Neutrophil (primary cell): ENCODE measurements around the gene HMGCS1.
"Not testable (repeated sequence)": the region's sequence is repeated elsewhere in the genome, so short reads cannot be mapped to it uniquely, and the experiment has no call there.

ENCODE experiments used
- H3K27ac ChIP-seq: fragments of 200-600 bp; sonication (generic); 2 replicates; pipeline ENCODE4 v1.5.1; 2016; ENCODE audit warnings: mild to moderate bottlenecking, moderate library complexity
- H3K27me3 ChIP-seq: fragments of 200-600 bp; sonication (generic); 2 replicates; pipeline ENCODE4 v1.6.0; 2016; ENCODE audit warnings: mild to moderate bottlenecking
- H3K36me3 ChIP-seq: fragments of 200-600 bp; sonication (generic); 2 replicates; pipeline ENCODE4 v1.5.1; 2017
- H3K4me1 ChIP-seq, 2 experiments: fragments of 200-600 bp in 1 of 2; sonication (generic) in 1 of 2; 1 replicate in 1 of 2; 2 replicates in 1 of 2; pipeline versions ENCODE4 v1.5.1 to v1.6.1; 2013 to 2016; ENCODE audit warnings: low read depth in 1 of 2, low read length in 1 of 2, mild to moderate bottlenecking in 1 of 2, moderate library complexity in 1 of 2; ENCODE audit not compliant: control insufficient read depth in 1 of 2, insufficient read depth in 1 of 2
- H3K4me3 ChIP-seq, 2 experiments: fragments of 200-600 bp in 1 of 2; sonication (generic) in 1 of 2; 1 replicate in 1 of 2; 2 replicates in 1 of 2; pipeline ENCODE4 v1.5.1; 2013 to 2016; ENCODE audit warnings: low read depth in 1 of 2, low read length in 1 of 2, mild to moderate bottlenecking in 1 of 2, moderate library complexity in 1 of 2
- H3K9me3 ChIP-seq: fragments of 200-600 bp; sonication (generic); 2 replicates; pipeline ENCODE4 v1.5.1; 2016
- TF ChIP-seq, protein P1 (sequence below): fragments of 200-600 bp; sonication (generic); IDR thresholded peaks from 2 replicates; pipeline ENCODE4 v1.5.1; 2016; ENCODE audit warnings: antibody characterized with exemption

The HMGCS1 gene

DNA sequence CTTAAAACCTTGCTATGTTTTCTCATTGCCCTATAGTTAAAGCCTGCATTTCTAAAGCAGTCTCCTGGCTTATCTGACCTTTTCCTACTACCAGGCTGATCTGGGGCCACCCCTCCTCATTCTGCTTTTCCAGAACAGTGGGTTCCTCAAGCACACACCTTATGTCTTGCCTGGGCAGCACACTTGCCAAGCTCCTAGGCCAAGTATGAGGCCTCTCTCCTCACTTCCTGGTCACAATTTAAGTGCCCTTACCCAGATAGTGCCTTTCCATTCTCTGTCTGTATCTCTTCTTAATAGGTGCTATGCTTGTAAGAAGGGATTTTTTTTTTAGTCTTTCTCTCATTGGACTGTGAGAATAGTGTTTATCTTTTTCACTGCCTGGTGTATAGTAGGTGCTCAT is 39.7 kb downstream of the HMGCS1 start:
- no peaks in the 10 kb centered on the region for H3K36me3 ChIP-seq
- H3K9me3 ChIP-seq, result no peaks in the 10 kb centered on the region
- no peaks in the 10 kb centered on the region for H3K4me1 ChIP-seq
- no peak overlapping the region for H3K27ac ChIP-seq
- no peak overlapping the region for H3K4me3 ChIP-seq
- TF ChIP-seq, protein P1, sequence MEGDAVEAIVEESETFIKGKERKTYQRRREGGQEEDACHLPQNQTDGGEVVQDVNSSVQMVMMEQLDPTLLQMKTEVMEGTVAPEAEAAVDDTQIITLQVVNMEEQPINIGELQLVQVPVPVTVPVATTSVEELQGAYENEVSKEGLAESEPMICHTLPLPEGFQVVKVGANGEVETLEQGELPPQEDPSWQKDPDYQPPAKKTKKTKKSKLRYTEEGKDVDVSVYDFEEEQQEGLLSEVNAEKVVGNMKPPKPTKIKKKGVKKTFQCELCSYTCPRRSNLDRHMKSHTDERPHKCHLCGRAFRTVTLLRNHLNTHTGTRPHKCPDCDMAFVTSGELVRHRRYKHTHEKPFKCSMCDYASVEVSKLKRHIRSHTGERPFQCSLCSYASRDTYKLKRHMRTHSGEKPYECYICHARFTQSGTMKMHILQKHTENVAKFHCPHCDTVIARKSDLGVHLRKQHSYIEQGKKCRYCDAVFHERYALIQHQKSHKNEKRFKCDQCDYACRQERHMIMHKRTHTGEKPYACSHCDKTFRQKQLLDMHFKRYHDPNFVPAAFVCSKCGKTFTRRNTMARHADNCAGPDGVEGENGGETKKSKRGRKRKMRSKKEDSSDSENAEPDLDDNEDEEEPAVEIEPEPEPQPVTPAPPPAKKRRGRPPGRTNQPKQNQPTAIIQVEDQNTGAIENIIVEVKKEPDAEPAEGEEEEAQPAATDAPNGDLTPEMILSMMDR, result no peak
- H3K27me3 ChIP-seq, result peaks cover 16% of the 10 kb centered on the region

DNA sequence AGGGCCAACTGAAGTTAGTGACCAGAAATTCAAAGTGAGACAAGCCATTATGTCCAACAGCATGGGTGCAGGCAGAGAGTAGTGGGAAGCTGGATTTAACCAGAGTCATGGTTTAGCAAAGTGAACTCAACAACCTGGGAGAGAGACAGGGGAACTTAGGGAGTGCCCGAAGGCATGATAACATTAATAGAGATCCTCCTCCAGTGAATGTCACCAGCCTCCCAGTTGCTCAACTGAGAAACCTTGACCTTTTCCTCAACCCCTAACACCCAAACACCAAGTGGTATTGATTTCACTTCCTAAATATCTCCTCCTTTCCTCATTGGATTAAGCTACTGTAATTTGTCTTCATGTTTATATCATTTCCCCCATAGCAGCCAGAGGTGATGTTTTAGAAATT is 42.6 kb downstream of the HMGCS1 start:
- Histone ChIP-seq H3K27me3 (peaks cover 16% of the 10 kb centered on the region), H3K36me3 (no peaks in the 10 kb centered on the region), H3K27ac (no peak overlapping the region), H3K9me3 (no peaks in the 10 kb centered on the region), H3K4me1 (no peaks in the 10 kb centered on the region), H3K4me3 (no peak overlapping the region)
- TF ChIP-seq, protein P1, result no peak

DNA sequence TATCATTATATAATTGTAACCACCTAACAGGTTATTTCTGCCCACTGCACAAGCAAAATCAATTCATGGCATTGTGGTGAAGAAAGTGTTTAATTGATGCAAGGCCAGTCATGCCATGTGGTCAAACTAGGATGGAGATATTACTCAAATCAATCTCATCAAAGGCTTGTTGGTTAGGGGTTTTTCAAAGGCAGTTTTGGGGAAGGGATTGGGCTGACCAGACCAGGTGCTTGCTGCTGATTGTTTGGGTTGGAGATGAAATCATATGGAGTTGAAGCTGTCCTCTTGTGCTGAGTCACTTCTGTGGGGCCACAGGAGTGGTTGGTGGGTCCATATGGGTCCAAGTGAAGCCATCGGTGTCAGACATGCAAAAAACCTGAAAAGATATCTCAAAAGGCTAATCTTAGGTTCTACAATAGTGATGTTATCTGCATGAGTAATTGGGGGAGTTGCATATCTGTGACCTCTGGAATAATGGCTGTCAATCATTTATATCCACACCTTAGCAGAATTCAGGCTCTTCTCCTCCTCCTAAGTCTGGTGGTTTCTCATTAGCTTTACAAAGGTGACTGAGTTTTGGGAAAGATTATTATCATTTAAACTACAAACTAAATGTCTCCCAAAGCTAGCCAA is 44.9 kb downstream of the HMGCS1 start:
- no peaks in the 10 kb centered on the region for H3K27me3 ChIP-seq
- no peak overlapping the region for H3K27ac ChIP-seq
- H3K36me3 ChIP-seq, result no peaks in the 10 kb centered on the region
- no peaks in the 10 kb centered on the region for H3K9me3 ChIP-seq
- no peaks in the 10 kb centered on the region for H3K4me1 ChIP-seq
- TF ChIP-seq, protein P1, result no peak
- no peak overlapping the region for H3K4me3 ChIP-seq

DNA sequence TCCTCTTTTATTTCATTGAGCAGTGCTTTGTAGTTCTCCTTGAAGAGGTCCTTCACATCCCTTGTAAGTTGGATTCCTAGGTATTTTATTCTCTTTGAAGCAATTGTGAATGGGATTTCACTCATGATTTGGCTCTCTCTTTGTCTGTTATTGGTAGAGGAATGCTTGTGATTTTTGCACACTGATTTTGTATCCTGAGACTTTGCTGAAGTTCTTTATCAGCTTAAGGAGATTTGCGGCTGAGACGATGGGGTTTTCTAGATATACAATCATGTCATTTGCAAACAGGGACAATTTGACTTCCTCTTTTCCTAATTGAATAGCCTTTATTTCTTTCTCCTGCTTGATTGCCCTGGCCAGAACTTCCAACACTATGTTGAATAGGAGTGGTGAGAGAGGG is 50.9 kb downstream of the HMGCS1 start:
- not testable (repeated sequence) for H3K9me3 ChIP-seq, H3K27me3 ChIP-seq, H3K27ac ChIP-seq, H3K36me3 ChIP-seq, H3K4me1 ChIP-seq, H3K4me3 ChIP-seq

DNA sequence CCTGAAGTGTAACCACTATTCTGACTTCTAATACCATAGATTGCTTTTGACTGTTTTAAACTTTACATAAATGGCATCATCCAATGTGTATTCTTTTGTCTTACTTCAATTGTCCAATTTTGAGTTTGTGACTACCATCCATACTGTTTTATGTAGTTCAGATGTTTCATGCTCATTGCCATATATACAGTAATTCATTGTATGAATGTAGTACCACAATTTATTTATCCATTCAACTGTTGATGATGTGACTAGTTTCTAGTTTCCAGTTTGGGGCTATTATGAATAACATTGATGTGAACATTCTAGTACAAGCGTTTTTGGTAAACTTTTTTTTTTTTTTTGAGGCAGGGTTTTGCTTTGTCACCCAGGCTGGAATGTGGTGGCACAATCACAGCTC is 55.1 kb downstream of the HMGCS1 start:
- Histone ChIP-seq H3K27ac (no peak overlapping the region), H3K27me3 (no peaks in the 10 kb centered on the region), H3K9me3 (no peaks in the 10 kb centered on the region), H3K4me3 (no peak overlapping the region), H3K4me1 (no peaks in the 10 kb centered on the region), H3K36me3 (no peaks in the 10 kb centered on the region)
- TF ChIP-seq, protein P1, result no peak

DNA sequence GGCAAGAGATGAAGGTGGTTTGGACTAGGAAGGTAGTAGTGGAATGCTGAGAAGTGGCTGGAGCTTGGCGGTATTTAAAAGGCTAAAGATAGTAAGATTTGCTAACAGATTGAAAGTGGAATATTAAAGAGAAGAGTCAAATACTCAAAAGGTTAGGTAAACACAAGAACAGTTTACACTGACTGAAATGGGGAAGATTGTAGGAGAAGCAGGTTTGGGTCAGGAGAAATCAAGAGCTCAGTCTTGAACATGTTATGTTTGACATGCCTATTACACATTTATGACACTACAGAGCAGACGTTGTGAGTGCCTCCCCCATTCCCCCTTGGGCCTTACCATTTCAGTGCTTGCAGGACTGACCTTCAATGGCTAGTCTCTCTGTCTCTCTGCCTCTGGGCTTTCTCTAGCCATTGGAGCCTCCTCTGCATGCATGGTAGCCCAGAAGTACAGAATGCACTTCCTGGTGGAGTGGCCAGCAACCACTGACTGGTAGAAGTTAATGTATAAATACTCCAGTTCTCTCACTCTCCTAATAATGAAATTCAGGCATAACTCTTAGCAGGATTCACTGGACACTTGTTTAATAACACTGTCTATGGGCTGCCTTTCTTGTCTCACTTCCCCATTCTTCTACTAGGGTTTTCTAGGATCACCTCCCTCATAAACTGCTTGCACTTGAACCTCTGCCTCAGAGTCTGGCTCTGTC is 56.8 kb downstream of the HMGCS1 start:
- Histone ChIP-seq H3K27me3 (peaks cover 9% of the 10 kb centered on the region), H3K9me3 (no peaks in the 10 kb centered on the region), H3K4me1 (no peaks in the 10 kb centered on the region), H3K4me3 (no peak overlapping the region), H3K36me3 (no peaks in the 10 kb centered on the region), H3K27ac (no peak overlapping the region)
- TF ChIP-seq, protein P1, result no peak
